GM12878 (cell line): ENCODE data around the gene SH2D3A. TPM values are rescaled to one million over a fixed set of nuclear protein-coding genes. Genes with fewer than 3 reads are reported as not detected.

ENCODE experiments used
- ATAC-seq: fragments of 200-7000 bp; cut with Tn5 transposase; 3 replicates; pipeline ENCODE4 v1.9.1; 2020; ENCODE audit warnings: mild to moderate bottlenecking, moderate library complexity
- BruUV-seq: library from RNA; stranded (reverse); fragments of 400-500 nt; replicated peaks from 2 replicates; lab custom pipeline; 2021; lab: Mats Ljungman, UMichigan
- CTCF ChIA-PET: fragments of 300-600 bp; sonication (Branson Sonifier 250); formaldehyde crosslinking; extraction: SDS; loops from one replicate; lab custom pipeline; 2021; ENCODE audit warnings: inconsistent platforms; lab: Yijun Ruan, JAX
- POLR2A ChIA-PET: fragments of 350-600 bp; formaldehyde crosslinking; extraction: SDS; loops from one replicate; lab custom pipeline; 2021; ENCODE audit warnings: inconsistent platforms; lab: Charles Lee
- RAD21 ChIA-PET: fragments of 300-600 bp; sonication (Branson Sonifier 250); formaldehyde crosslinking; loops from one replicate; lab custom pipeline; 2023; ENCODE audit warnings: antibody characterized with exemption; ENCODE audit not compliant: unreplicated experiment; lab: Charles Lee
- SMC1A ChIA-PET: fragments of 300-600 bp; sonication (Branson Sonifier 250); formaldehyde crosslinking; loops from one replicate; lab custom pipeline; 2023; ENCODE audit not compliant: unreplicated experiment, uncharacterized antibody; lab: Charles Lee
- DNase-seq: peaks from one replicate; pipeline ENCODE4 v3.0.0-alpha.2; 2011; ENCODE audit warnings: low read depth, low spot score
- FAIRE-seq: peaks from 3 replicates; lab custom pipeline; 2011; peaks lifted over from hg19 to GRCh38; lab: Jason Lieb, UNC
- H2AFZ ChIP-seq: 2 replicates; pipeline ENCODE4 v1.6.0; 2011; ENCODE audit warnings: low read depth, low read length, control low read depth; ENCODE audit not compliant: control insufficient read depth
- H3K27ac ChIP-seq: 2 replicates; pipeline ENCODE4 v1.5.1; 2011; ENCODE audit warnings: control low read depth; ENCODE audit not compliant: control insufficient read depth, insufficient read depth
- H3K27me3 ChIP-seq, 2 experiments: replicated peaks in 1 of 2; 2 replicates each; pipeline versions ENCODE4 v1.6.0 to v1.6.1; 2011; ENCODE audit warnings: low read length in 1 of 2; ENCODE audit not compliant: control insufficient read depth in 2 of 2, insufficient read depth in 2 of 2
- H3K36me3 ChIP-seq, 2 experiments: 2 replicates each; pipeline ENCODE4 v1.5.1; 2011; ENCODE audit warnings: low read length in 1 of 2; ENCODE audit not compliant: control insufficient read depth in 2 of 2, insufficient read depth in 2 of 2
- H3K4me1 ChIP-seq: 2 replicates; pipeline ENCODE4 v1.6.1; 2011; ENCODE audit warnings: mild to moderate bottlenecking, low read length, moderate library complexity, mixed read lengths; ENCODE audit not compliant: control insufficient read depth, insufficient read depth
- H3K4me2 ChIP-seq: 2 replicates; pipeline ENCODE4 v1.6.0; 2011; ENCODE audit warnings: control low read depth; ENCODE audit not compliant: control insufficient read depth, insufficient read depth
- H3K4me3 ChIP-seq: fragments of 200-600 bp; sonication (generic); 2 replicates; pipeline ENCODE4 v1.5.1; 2016
- H3K79me2 ChIP-seq: 2 replicates; pipeline ENCODE4 v1.6.0; 2011; ENCODE audit warnings: low read length; ENCODE audit not compliant: control insufficient read depth, insufficient read depth
- H3K9ac ChIP-seq: 2 replicates; pipeline ENCODE4 v1.8.0; 2011; ENCODE audit warnings: low read length, control low read depth, mixed read lengths; ENCODE audit not compliant: control insufficient read depth, insufficient read depth
- H3K9me3 ChIP-seq: replicated peaks from 3 replicates; pipeline ENCODE4 v1.5.1; 2011; ENCODE audit warnings: mild to moderate bottlenecking, low read length; ENCODE audit not compliant: control insufficient read depth, insufficient read depth
- H4K20me1 ChIP-seq: 2 replicates; pipeline ENCODE4 v1.6.0; 2011; ENCODE audit not compliant: control insufficient read depth, insufficient read depth
- EGR1 ChIP-seq, 2 experiments: IDR thresholded peaks; 1 replicate in 1 of 2; 2 replicates in 1 of 2; pipeline ENCODE4 v1.6.1; 2011 to 2012; ENCODE audit warnings: low read depth in 2 of 2, low read length in 2 of 2, borderline replicate concordance in 1 of 2, mild to moderate bottlenecking in 1 of 2, moderate library complexity in 1 of 2
- IKZF2 ChIP-seq, 2 experiments: fragments of 450-650 bp; IDR thresholded peaks; 2 replicates each; pipeline ENCODE4 v1.6.1; 2017; ENCODE audit warnings: mild to moderate bottlenecking in 2 of 2, moderate library complexity in 2 of 2
- PBX3 ChIP-seq: IDR thresholded peaks from 2 replicates; pipeline ENCODE4 v1.6.1; 2011; ENCODE audit warnings: mild to moderate bottlenecking, low read depth, low read length, moderate library complexity; ENCODE audit not compliant: insufficient replicate concordance
- RBBP5 ChIP-seq: fragments of 200-600 bp; sonication (generic); conservative IDR thresholded peaks from 2 replicates; pipeline ENCODE4 v1.6.1; 2016
- SREBF2 ChIP-seq: IDR thresholded peaks from 2 replicates; pipeline ENCODE4 v1.6.1; 2012; ENCODE audit warnings: mild to moderate bottlenecking, low read length
- SRF ChIP-seq, 2 experiments: IDR thresholded peaks; 2 replicates each; pipeline ENCODE4 v1.6.1; 2011; ENCODE audit warnings: low read depth in 2 of 2, low read length in 2 of 2, mild to moderate bottlenecking in 1 of 2, moderate library complexity in 1 of 2
- STAT3 ChIP-seq: IDR thresholded peaks from 2 replicates; pipeline ENCODE4 v1.6.1; 2011; ENCODE audit warnings: low read depth, low read length, improper control_type of control experiment
- WGBS: methylation state at CpG from one replicate; pipeline ENCODE4 v1.1.6; 2016; ENCODE audit warnings: low lambda C conversion rate; ENCODE audit not compliant: insufficient replicate concordance, insufficient coverage; ENCODE audit errors: missing lambda C conversion rate; 5-methylcytosine and 5-hydroxymethylcytosine counted together
- in situ Hi-C: fragments of 300-500 bp; cut with MboI; formaldehyde crosslinking; loops from 9 replicates; pipeline ENCODE4 v1.14.3; 2018; ENCODE audit warnings: mixed read lengths
- intact Hi-C: fragments of 100-400 bp; cut with micrococcal nuclease; formaldehyde crosslinking; loops from one replicate; pipeline ENCODE4 v1.14.2; 2022; ENCODE audit not compliant: unreplicated experiment
- polyA plus RNA-seq, 11 experiments: library from polyadenylated mRNA; depleted of rRNA in 4 of 11; unstranded in 6 of 11; stranded (reverse) in 5 of 11; fragments of >200 nt; fragmentation: Nextera tagmentation in 4 of 11; fragmentation: Illumina TruSeq in 1 of 11; extraction: Ambion mirVana in 4 of 11; extraction: Trizol in 1 of 11; gene quantifications; 1 replicate in 1 of 11; 2 replicates in 10 of 11; pipeline versions ENCODE4 v1.2.1 to v1.2.3, GENCODE V29; 2011 to 2016; ENCODE audit warnings: inconsistent platforms in 2 of 11, missing spikeins in 2 of 11, low read depth in 1 of 11
- total RNA-seq, 4 experiments: library from RNA; depleted of rRNA in 3 of 4; stranded (reverse); fragments of >200 nt in 3 of 4; fragmentation: Illumina TruSeq in 1 of 4; extraction: Trizol in 1 of 4; gene quantifications; 2 replicates each; pipeline versions ENCODE4 v1.2.1 to v1.2.3, GENCODE V29; 2013 to 2021
- TF ChIP-seq, protein P1 (sequence below): fragments of 450-650 bp; formaldehyde crosslinking; IDR thresholded peaks from 2 replicates; pipeline ENCODE4 v1.4.0; 2022; ENCODE audit warnings: mild to moderate bottlenecking, moderate library complexity
- TF ChIP-seq, protein P2 (sequence below): fragments of 450-650 bp; IDR thresholded peaks from 2 replicates; pipeline ENCODE4 v1.6.1; 2017; ENCODE audit warnings: borderline replicate concordance

The SH2D3A gene
- total and polyA plus RNA-seq, 10 of the 15 experiments (the other 5 are each of a cell fraction or from before 2014, with no cell fraction given) = 0.77 to 24.4 (median 9.5) TPM

DNA sequence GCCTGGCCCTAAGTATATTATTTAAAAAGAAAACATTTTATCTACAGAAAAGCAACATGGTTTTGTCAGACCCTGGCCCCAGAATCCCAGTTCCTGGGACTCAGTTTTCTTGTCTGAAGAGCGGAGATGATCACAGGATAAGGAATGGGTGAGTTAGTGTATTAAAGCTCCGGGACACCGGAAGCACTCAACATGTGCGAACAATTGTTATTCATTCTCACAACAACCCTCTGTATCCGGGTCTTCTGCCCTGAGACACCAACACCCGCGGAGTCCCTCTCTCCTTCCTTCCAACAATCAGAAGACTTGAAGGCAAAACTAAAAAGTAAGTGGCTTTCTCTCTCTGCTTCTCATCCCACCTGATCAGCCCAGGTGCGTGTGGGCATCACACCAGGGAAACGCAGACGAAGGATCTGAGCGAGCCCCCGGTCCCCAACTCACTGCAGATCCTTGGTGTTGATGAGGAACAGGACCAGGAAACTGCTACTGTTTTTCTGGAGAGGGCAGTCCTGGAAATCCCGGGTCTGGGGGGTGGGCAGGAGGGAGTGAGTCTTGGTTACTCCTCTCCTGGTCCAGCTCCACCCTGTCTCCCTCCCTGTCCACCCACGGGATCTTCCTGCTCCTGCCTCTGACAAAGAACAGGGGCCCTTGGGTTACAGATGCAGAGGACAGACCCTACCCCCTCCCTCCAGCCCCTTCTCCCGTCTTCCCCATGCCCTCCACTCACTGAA, 31.9 kb downstream of the SH2D3A start (continued):
- TF ChIP-seq, protein P1, sequence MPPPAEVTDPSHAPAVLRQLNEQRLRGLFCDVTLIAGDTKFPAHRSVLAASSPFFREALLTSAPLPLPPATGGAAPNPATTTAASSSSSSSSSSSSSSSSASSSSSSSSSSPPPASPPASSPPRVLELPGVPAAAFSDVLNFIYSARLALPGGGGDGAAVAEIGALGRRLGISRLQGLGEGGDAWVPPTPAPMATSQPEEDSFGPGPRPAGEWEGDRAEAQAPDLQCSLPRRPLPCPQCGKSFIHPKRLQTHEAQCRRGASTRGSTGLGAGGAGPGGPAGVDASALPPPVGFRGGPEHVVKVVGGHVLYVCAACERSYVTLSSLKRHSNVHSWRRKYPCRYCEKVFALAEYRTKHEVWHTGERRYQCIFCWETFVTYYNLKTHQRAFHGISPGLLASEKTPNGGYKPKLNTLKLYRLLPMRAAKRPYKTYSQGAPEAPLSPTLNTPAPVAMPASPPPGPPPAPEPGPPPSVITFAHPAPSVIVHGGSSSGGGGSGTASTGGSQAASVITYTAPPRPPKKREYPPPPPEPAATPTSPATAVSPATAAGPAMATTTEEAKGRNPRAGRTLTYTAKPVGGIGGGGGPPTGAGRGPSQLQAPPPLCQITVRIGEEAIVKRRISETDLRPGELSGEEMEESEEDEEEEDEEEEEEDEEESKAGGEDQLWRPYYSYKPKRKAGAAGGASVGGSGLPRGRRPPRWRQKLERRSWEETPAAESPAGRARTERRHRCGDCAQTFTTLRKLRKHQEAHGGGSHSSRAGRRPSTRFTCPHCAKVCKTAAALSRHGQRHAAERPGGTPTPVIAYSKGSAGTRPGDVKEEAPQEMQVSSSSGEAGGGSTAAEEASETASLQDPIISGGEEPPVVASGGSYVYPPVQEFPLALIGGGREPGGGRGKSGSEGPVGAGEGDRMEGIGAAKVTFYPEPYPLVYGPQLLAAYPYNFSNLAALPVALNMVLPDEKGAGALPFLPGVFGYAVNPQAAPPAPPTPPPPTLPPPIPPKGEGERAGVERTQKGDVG = no peak
- TF ChIP-seq SRF (IDR thresholded peaks at IDR 0.05; ENCODE audit: low read depth in 2 of 2, low read length in 2 of 2) (no peak), STAT3 (no peak), RBBP5 (no peak), SREBF2 (no peak)
- TF ChIP-seq, protein P2, sequence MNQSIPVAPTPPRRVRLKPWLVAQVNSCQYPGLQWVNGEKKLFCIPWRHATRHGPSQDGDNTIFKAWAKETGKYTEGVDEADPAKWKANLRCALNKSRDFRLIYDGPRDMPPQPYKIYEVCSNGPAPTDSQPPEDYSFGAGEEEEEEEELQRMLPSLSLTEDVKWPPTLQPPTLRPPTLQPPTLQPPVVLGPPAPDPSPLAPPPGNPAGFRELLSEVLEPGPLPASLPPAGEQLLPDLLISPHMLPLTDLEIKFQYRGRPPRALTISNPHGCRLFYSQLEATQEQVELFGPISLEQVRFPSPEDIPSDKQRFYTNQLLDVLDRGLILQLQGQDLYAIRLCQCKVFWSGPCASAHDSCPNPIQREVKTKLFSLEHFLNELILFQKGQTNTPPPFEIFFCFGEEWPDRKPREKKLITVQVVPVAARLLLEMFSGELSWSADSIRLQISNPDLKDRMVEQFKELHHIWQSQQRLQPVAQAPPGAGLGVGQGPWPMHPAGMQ = no peak

DNA sequence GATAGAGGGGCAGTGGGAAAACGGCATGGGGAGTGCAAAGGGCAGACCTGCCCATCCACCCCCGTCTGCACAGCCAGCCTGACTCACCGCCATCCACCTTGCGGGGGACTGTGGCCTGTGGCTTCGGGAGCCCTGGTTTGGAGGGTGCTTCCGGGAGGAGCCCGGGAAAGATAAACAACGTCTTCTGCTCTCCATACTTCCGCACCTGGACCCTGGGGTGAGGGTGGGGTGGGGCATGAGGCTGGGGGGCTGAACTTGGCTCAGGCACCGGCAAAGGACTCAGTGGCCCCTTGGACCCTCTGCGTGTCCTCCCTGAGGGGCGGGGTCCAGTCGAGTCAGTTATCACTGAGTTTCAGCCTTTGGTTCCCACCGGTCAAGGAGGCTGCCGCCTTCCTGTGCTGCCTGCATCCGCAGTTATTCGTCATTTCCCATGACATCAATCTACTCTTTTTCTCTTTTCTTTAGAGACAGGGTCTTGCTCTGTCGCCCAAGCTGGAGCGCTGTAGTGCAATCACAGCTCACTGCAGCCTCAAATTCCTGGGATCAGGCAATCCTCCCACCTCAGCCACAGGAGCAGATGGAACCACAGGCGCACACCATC, 33.0 kb downstream of the SH2D3A start:
- ChIA-PET RAD21 (no interaction called here), POLR2A (no interaction called here), SMC1A (interaction anchor here (1.2 kb wide), 1 partner anchor 104 kb away, joined by 3 read pairs; no protein-coding TSS in a partner anchor), CTCF (no interaction called here)
- BruUV-seq = no TSS peak
- Histone ChIP-seq H2AFZ (no peak overlapping the region), H3K4me2 (no peak overlapping the region), H3K9ac (no peak overlapping the region), H3K79me2 (peaks cover 21% of the 10 kb centered on the region), H4K20me1 (no peaks in the 10 kb centered on the region), H3K9me3 (no peaks in the 10 kb centered on the region), H3K4me3 (no peak overlapping the region), H3K4me1 (peaks cover 24% of the 10 kb centered on the region), H3K27ac (no peak overlapping the region), H3K27me3 (no peaks in the 10 kb centered on the region), H3K36me3 (no peaks in the 10 kb centered on the region; a peak in 2 of 4 replicates)
- ATAC-seq = no peak
- in situ Hi-C loops (no loop called here), intact Hi-C loops (no loop called here)
- DNase-seq = no peak
- WGBS = 79% methylated on average over 19 of the region's 20 CpGs
- FAIRE-seq = no peak
- no peak for TF ChIP-seq PBX3
- no peak for TF ChIP-seq IKZF2 (IDR thresholded peaks at IDR 0.05)
- TF ChIP-seq, protein P2 = no peak
- TF ChIP-seq EGR1 (IDR thresholded peaks at IDR 0.05; ENCODE audit: borderline replicate concordance in 1 of 2, low read depth in 2 of 2, low read length in 2 of 2) = no peak
